Measurements from ENCODE around the gene ATP8A2. TPM values are rescaled to one million over a fixed set of nuclear protein-coding genes. Genes with fewer than 3 reads are reported as not detected.

Gene ATP8A2
- total RNA-seq, 1 donor from 2014 or later = 4.2 TPM

- Histone ChIP-seq H3K27ac (peak overlapping the region; percentile 82), H3K4me1 (peaks cover 61% of the 10 kb centered on the region), H3K9ac (no peak overlapping the region), H3K9me3 (ENCODE audit: low read depth) (no peaks in the 10 kb centered on the region), H2AFZ (replicated peaks) (no peak overlapping the region), H3K4me3 (peak overlapping the region; percentile 15), H3K4me2 (peak overlapping the region; percentile 63), H3K36me3 (no peaks in the 10 kb centered on the region), H3F3A (ENCODE audit: low read depth) (peaks cover 59% of the 10 kb centered on the region), H4K20me1 (ENCODE audit: low read depth) (no peaks in the 10 kb centered on the region), H3K27me3 (no peaks in the 10 kb centered on the region), H3K79me2 (ENCODE audit: low read depth) (no peaks in the 10 kb centered on the region)
- peaks cover 8% of the 10 kb centered on the region for H3K27me3 Mint-ChIP-seq (ENCODE audit: insufficient read depth, low read depth)
- peak overlapping the region; percentile 85 for H3K27ac Mint-ChIP-seq
- H3K9me3 Mint-ChIP-seq = no peaks in the 10 kb centered on the region
- peak; percentile 82 for DNase-seq (ENCODE audit: low spot score)
- no peaks in the 10 kb centered on the region for H3K36me3 Mint-ChIP-seq
- H3K4me1 Mint-ChIP-seq = peaks cover 45% of the 10 kb centered on the region
- TF ChIP-seq EZH2 (IDR thresholded peaks at IDR 0.05) (no peak), EZH2phosphoT487 (IDR thresholded peaks at IDR 0.05) (no peak), CTCF (IDR thresholded peaks at IDR 0.05) (no peak)
- peak overlapping the region; percentile 62 for H3K4me3 Mint-ChIP-seq
Measured at GRCh38 chr13:25977216-25977615, 605.4 kb downstream of the ATP8A2 start.

- no peaks in the 10 kb centered on the region for H3K9me3 ChIP-seq (ENCODE audit: low read depth)
- peak overlapping the region; percentile 82 for H3K27ac ChIP-seq
- H3K79me2 ChIP-seq (ENCODE audit: low read depth) = no peaks in the 10 kb centered on the region
- no peak overlapping the region for H3K9ac ChIP-seq
- H3K36me3 ChIP-seq = no peaks in the 10 kb centered on the region
- peaks cover 62% of the 10 kb centered on the region for H3F3A ChIP-seq (ENCODE audit: low read depth)
- no peaks in the 10 kb centered on the region for H3K9me3 Mint-ChIP-seq
- H3K4me2 ChIP-seq = peak overlapping the region; percentile 63
- H3K4me3 Mint-ChIP-seq = no peak overlapping the region
- no peak overlapping the region for H3K27ac Mint-ChIP-seq
- H3K27me3 ChIP-seq = no peaks in the 10 kb centered on the region
- TF ChIP-seq EZH2 (IDR thresholded peaks at IDR 0.05) (no peak), CTCF (IDR thresholded peaks at IDR 0.05) (no peak), EZH2phosphoT487 (IDR thresholded peaks at IDR 0.05) (no peak)
- H3K36me3 Mint-ChIP-seq = no peaks in the 10 kb centered on the region
- no peak overlapping the region for H2AFZ ChIP-seq (replicated peaks)
- H4K20me1 ChIP-seq (ENCODE audit: low read depth) = no peaks in the 10 kb centered on the region
- H3K4me1 Mint-ChIP-seq = peaks cover 42% of the 10 kb centered on the region
- DNase-seq (ENCODE audit: low spot score) = no peak
- H3K27me3 Mint-ChIP-seq (ENCODE audit: insufficient read depth, low read depth) = peaks cover 8% of the 10 kb centered on the region
- peaks cover 61% of the 10 kb centered on the region for H3K4me1 ChIP-seq
- peak overlapping the region; percentile 15 for H3K4me3 ChIP-seq
Measured at GRCh38 chr13:25977671-25978070, 605.9 kb downstream of the ATP8A2 start.

GRCh38 chr13:25978961-25979360 is 607.2 kb downstream of the ATP8A2 start:
- H3K4me3 ChIP-seq = no peak overlapping the region
- Mint-ChIP-seq H3K27me3 (ENCODE audit: insufficient read depth, low read depth) (peaks cover 7% of the 10 kb centered on the region), H3K27ac (no peak overlapping the region)

More at GRCh38 chr13:25978961-25979360, 607.2 kb downstream of the ATP8A2 start:
- no peaks in the 10 kb centered on the region for H3K36me3 Mint-ChIP-seq
- TF ChIP-seq EZH2 (IDR thresholded peaks at IDR 0.05) (no peak), EZH2phosphoT487 (IDR thresholded peaks at IDR 0.05) (no peak), CTCF (IDR thresholded peaks at IDR 0.05) (no peak)
- no peaks in the 10 kb centered on the region for H4K20me1 ChIP-seq (ENCODE audit: low read depth)
- no peaks in the 10 kb centered on the region for H3K79me2 ChIP-seq (ENCODE audit: low read depth)
- H3K9ac ChIP-seq = no peak overlapping the region
- peaks cover 37% of the 10 kb centered on the region for H3K4me1 Mint-ChIP-seq
- H3F3A ChIP-seq (ENCODE audit: low read depth) = peaks cover 55% of the 10 kb centered on the region
- H3K9me3 Mint-ChIP-seq = no peaks in the 10 kb centered on the region
- no peaks in the 10 kb centered on the region for H3K9me3 ChIP-seq (ENCODE audit: low read depth)
- no peaks in the 10 kb centered on the region for H3K36me3 ChIP-seq
- no peak overlapping the region for H2AFZ ChIP-seq (replicated peaks)
- no peak for DNase-seq (ENCODE audit: low spot score)
- peak overlapping the region; percentile 82 for H3K27ac ChIP-seq
- no peak overlapping the region for H3K4me3 Mint-ChIP-seq
- H3K4me2 ChIP-seq = no peak overlapping the region
- H3K4me1 ChIP-seq = peaks cover 51% of the 10 kb centered on the region
- no peaks in the 10 kb centered on the region for H3K27me3 ChIP-seq

All from neural progenitor cell (in vitro differentiated cells).